Testis (tissue), 3 donors: Measurements from ENCODE around the gene TMEM92. TPM values are rescaled to one million over a fixed set of nuclear protein-coding genes. Genes with fewer than 3 reads are reported as not detected.

Experiments
- DNase-seq: peaks from one replicate; pipeline ENCODE4 v3.0.0-alpha.2; 2019
- H3K27ac ChIP-seq, 2 donors: fragments of 200-600 bp; sonication (generic); one replicate each; pipeline ENCODE4 v1.5.1; 2019
- H3K27me3 ChIP-seq: fragments of 200-600 bp; sonication (generic); one replicate; pipeline ENCODE4 v1.5.1; 2019
- H3K36me3 ChIP-seq: fragments of 200-600 bp; sonication (generic); one replicate; pipeline ENCODE4 v1.5.1; 2017; ENCODE audit warnings: low read depth; ENCODE audit errors: missing control alignments
- H3K4me1 ChIP-seq: fragments of 200-600 bp; sonication (generic); one replicate; pipeline ENCODE4 v1.5.1; 2019
- H3K4me3 ChIP-seq, 2 donors: fragments of 200-600 bp; sonication (generic); one replicate each; pipeline ENCODE4 v1.5.1; 2017 to 2019
- H3K9me3 ChIP-seq: fragments of 200-600 bp; sonication (generic); one replicate; pipeline ENCODE4 v1.5.1; 2017
- POLR2A ChIP-seq: fragments of 450-650 bp; IDR thresholded peaks from one replicate; pipeline ENCODE4 v1.6.1; 2017; ENCODE audit warnings: antibody characterized with exemption, mild to moderate bottlenecking, moderate library complexity
- WGBS, 2 donors: methylation state at CpG; one replicate each; pipeline ENCODE4 v1.1.5; 2018; 5-methylcytosine and 5-hydroxymethylcytosine counted together
- intact Hi-C: fragments of 100-400 bp; cut with DNase I; formaldehyde crosslinking; loops from one replicate; pipeline ENCODE4 v1.15.1; 2023; ENCODE audit warnings: low total_unique reads
- polyA plus RNA-seq: library from polyadenylated mRNA; stranded (reverse); fragments of 350-450 nt; fragmentation: Illumina TruSeq; extraction: RNeasy Lipid Tissue Mini Kit (QIAGEN cat#74804); gene quantifications from one replicate; pipeline ENCODE4 v1.2.3, GENCODE V29; 2014; ENCODE audit warnings: low read depth, low replicate concordance; ENCODE audit not compliant: insufficient read depth
- total RNA-seq, 2 donors: library from RNA; depleted of rRNA; stranded (reverse); fragments of >200 nt; gene quantifications; one replicate each; pipeline ENCODE4 v1.2.3, GENCODE V29; 2016
- TF ChIP-seq, protein P1 (sequence below), 3 experiments: fragments of 450-650 bp in 2 of 3; fragments of 200-600 bp in 1 of 3; sonication (generic) in 1 of 3; IDR thresholded peaks; one replicate each; pipeline ENCODE4 v1.5.1; 2016 to 2019; ENCODE audit warnings: antibody characterized with exemption in 3 of 3, mild to moderate bottlenecking in 2 of 3, moderate library complexity in 1 of 3

The TMEM92 gene
- total and polyA plus RNA-seq, 3 donors from 2014 or later: 0.44 to 1.5 (median 0.93) TPM

DNA sequence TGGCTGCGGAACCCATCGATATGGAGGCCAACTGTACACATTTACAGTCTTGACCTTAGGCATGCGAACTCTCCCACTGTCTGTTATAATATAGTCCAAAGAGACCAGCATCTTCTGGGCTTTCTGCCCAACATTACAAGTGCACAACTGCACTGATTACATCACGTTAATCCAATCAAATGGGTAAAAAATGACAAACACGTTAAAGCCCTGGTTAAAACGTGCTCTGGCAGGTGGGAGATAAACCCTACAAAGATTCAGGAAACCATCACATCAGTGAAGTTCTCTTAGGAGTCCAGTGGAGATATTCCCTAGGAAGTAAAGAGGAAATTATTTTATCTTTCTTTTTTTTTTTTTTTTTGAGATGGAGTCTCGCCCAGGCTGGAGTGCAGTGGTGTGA is 48.0 kb downstream of the TMEM92 start:
- H3K27me3 ChIP-seq: no peaks in the 10 kb centered on the region
- TF ChIP-seq POLR2A: no peak
- TF ChIP-seq, protein P1, sequence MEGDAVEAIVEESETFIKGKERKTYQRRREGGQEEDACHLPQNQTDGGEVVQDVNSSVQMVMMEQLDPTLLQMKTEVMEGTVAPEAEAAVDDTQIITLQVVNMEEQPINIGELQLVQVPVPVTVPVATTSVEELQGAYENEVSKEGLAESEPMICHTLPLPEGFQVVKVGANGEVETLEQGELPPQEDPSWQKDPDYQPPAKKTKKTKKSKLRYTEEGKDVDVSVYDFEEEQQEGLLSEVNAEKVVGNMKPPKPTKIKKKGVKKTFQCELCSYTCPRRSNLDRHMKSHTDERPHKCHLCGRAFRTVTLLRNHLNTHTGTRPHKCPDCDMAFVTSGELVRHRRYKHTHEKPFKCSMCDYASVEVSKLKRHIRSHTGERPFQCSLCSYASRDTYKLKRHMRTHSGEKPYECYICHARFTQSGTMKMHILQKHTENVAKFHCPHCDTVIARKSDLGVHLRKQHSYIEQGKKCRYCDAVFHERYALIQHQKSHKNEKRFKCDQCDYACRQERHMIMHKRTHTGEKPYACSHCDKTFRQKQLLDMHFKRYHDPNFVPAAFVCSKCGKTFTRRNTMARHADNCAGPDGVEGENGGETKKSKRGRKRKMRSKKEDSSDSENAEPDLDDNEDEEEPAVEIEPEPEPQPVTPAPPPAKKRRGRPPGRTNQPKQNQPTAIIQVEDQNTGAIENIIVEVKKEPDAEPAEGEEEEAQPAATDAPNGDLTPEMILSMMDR (IDR thresholded peaks at IDR 0.05): no peak
- no peaks in the 10 kb centered on the region for H3K36me3 ChIP-seq
- H3K4me1 ChIP-seq: no peaks in the 10 kb centered on the region
- no peak overlapping the region for H3K4me3 ChIP-seq
- 81 to 87% methylated on average over 7 of the region's 7 CpGs for WGBS, 2 donors
- DNase-seq: no peak
- no peak overlapping the region for H3K27ac ChIP-seq
- H3K9me3 ChIP-seq: no peaks in the 10 kb centered on the region
- intact Hi-C loops: no loop called here

DNA sequence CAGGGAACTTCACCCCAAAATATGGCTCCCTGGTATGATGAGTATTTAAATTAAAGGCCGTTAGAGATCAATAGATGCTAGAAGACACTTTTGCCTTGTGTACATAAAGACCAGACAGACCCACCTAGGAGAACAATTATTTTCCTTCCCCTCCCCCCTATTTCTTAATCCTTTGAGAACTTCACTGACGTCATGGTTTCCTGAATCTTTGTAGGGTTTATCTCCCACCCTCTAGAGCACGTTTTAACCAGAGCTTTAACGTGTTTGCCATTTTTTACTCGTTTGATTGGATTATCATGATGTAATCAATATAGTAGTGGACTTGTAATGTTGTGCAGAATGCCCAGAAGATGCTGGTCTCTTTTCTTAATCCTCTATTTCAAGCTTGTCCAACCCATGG is 48.8 kb downstream of the TMEM92 start:
- Histone ChIP-seq H3K9me3 (no peaks in the 10 kb centered on the region), H3K4me3 (no peak overlapping the region), H3K4me1 (no peaks in the 10 kb centered on the region), H3K36me3 (no peaks in the 10 kb centered on the region), H3K27me3 (no peaks in the 10 kb centered on the region), H3K27ac (no peak overlapping the region)
- TF ChIP-seq, protein P1 (IDR thresholded peaks at IDR 0.05): no peak
- no peak for TF ChIP-seq POLR2A
- intact Hi-C loops: no loop called here
- WGBS, 2 donors: 82 to 89% methylated on average over 5 of the region's 5 CpGs
- no peak for DNase-seq

DNA sequence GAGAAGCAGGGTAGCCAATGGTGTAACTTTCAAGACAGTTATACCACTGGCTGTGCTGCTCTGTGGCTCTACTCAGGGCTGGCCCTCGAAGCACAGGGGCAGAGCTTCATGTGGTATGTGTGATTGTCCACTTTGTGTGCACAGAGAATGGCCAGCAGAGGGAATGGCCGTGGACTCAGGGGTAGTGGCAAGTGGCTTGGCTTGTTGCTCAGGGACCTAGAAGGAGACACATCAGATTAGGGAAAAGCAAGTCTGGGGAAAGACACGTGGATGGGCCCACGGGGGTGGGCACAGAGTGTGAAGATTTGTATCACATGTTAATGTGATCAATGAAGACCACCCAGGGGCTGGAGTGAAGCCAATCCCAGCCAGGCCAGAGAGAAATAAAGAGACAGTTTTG is 51.6 kb downstream of the TMEM92 start:
- DNase-seq: no peak
- no peaks in the 10 kb centered on the region for H3K4me1 ChIP-seq
- 46 to 71% methylated on average over 4 of the region's 4 CpGs for WGBS, 2 donors
- H3K27ac ChIP-seq: no peak overlapping the region
- H3K9me3 ChIP-seq: no peaks in the 10 kb centered on the region
- intact Hi-C loops: no loop called here
- H3K36me3 ChIP-seq: no peaks in the 10 kb centered on the region
- H3K27me3 ChIP-seq: no peaks in the 10 kb centered on the region
- no peak overlapping the region for H3K4me3 ChIP-seq
- TF ChIP-seq, protein P1 (IDR thresholded peaks at IDR 0.05): no peak
- TF ChIP-seq POLR2A: no peak

DNA sequence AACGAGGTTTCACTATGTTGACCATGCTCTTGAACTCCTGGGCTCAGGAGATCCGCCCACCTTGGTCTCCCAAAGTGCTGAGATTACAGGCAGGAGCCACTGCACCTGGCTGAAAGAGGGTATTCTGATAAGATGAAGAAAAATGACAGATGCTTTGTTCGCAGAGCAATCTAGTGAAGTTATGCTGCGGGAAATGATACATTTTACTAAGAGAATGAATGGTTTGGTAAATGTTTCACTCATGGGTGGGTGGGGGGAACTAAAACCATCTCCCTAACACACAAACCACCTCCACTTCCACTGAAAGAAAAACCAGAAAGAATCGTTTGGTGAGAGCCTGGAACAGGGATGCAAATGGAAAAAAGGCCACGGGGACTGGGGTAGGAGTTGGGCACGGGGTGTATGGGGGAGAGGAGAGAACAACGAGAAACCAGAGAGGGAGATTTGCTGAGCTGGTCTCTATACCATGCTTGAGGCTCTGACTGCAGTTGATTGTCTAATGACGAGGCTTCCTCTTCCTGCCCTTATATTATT is 52.6 kb downstream of the TMEM92 start:
- Histone ChIP-seq H3K4me1 (no peaks in the 10 kb centered on the region), H3K9me3 (no peaks in the 10 kb centered on the region), H3K27ac (no peak overlapping the region), H3K4me3 (no peak overlapping the region), H3K36me3 (no peaks in the 10 kb centered on the region), H3K27me3 (no peaks in the 10 kb centered on the region)
- TF ChIP-seq, protein P1 (IDR thresholded peaks at IDR 0.05): no peak
- TF ChIP-seq POLR2A: no peak
- intact Hi-C loops: no loop called here
- no peak for DNase-seq
- WGBS, 2 donors: 65% methylated on average over 9 of the region's 9 CpGs
